Panc1 (cell line): ENCODE results near the gene USP10.

Experiments used
- POLR2AphosphoS5 ChIP-seq: IDR thresholded peaks from 2 replicates; pipeline ENCODE4 v1.6.1; 2012; ENCODE audit warnings: mild to moderate bottlenecking, low read depth, low read length, moderate library complexity
- REST ChIP-seq, 2 experiments: IDR thresholded peaks; 2 replicates each; pipeline ENCODE4 v1.6.1; 2011 to 2012; ENCODE audit warnings: low read depth in 2 of 2, control low read depth in 1 of 2, low read length in 1 of 2, mild to moderate bottlenecking in 1 of 2, moderate library complexity in 1 of 2; ENCODE audit not compliant: insufficient read depth in 1 of 2
- SIN3A ChIP-seq: IDR thresholded peaks from 2 replicates; pipeline ENCODE4 v1.6.1; 2012; ENCODE audit warnings: low read depth, mild to moderate bottlenecking, low read length, moderate library complexity, borderline replicate concordance; ENCODE audit not compliant: insufficient read depth
- TF ChIP-seq, protein P1 (sequence below): fragments of 450-650 bp; IDR thresholded peaks from 2 replicates; pipeline ENCODE4 v1.5.1; 2017; ENCODE audit warnings: mild to moderate bottlenecking

DNA sequence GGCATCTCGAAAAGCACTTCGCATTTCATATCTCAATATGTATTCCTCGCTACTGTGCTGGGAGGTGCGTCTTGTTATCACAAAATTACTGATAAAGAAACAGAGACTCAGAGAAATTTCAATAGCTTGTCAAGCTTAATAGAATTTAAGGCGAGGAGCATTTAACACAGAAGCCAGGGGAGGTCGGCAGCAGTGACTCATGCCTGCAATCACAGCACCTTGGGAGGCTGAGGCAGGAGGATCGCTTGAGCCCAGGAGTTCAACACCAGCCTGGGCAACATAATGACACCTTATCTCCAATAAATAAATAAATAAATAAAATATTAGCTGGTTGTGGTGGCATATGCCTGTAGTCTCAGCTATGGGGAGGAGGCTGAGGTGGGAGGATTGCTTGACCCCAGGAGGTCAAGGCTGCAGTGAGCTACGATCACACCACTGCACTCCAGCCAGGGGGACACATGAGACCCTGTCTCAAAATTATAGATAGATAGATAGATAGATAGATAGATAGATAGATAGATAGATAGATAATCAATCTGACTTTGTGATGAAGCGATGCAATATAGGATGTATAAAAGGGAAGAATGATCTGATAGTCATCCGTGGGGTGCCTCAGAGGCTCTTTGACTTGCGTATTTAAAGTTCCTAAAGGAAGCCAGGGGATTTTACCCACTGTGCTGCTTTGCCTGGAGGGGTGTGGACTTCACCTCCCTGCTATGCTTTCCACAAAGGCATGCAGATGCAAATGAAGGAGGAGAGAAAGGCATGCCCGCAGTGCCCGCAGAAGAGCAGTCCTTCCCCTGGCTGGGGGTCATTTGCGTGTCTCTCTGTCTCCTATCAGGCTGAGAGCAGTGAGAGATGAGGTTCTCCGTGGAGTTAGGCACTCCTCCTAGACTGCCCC is 15.9 kb upstream of the USP10 start:
- TF ChIP-seq, protein P1, sequence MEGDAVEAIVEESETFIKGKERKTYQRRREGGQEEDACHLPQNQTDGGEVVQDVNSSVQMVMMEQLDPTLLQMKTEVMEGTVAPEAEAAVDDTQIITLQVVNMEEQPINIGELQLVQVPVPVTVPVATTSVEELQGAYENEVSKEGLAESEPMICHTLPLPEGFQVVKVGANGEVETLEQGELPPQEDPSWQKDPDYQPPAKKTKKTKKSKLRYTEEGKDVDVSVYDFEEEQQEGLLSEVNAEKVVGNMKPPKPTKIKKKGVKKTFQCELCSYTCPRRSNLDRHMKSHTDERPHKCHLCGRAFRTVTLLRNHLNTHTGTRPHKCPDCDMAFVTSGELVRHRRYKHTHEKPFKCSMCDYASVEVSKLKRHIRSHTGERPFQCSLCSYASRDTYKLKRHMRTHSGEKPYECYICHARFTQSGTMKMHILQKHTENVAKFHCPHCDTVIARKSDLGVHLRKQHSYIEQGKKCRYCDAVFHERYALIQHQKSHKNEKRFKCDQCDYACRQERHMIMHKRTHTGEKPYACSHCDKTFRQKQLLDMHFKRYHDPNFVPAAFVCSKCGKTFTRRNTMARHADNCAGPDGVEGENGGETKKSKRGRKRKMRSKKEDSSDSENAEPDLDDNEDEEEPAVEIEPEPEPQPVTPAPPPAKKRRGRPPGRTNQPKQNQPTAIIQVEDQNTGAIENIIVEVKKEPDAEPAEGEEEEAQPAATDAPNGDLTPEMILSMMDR = no peak
- TF ChIP-seq REST (IDR thresholded peaks at IDR 0.05; ENCODE audit: insufficient read depth in 1 of 2, low read depth in 2 of 2, low read length in 1 of 2) = no peak
- TF ChIP-seq POLR2AphosphoS5 = no peak
- no peak for TF ChIP-seq SIN3A
